WTC11 (cell line): Measurements from ENCODE around the gene BCORL1.

Experiments used
- ATF3 ChIP-seq: sonication (generic); formaldehyde crosslinking; conservative IDR thresholded peaks from 2 replicates; pipeline ENCODE4 v1.8.1; 2022; ENCODE audit warnings: mild to moderate bottlenecking, missing genetic modification reagents
- CTCF ChIP-seq: fragments of 200-600 bp; IDR thresholded peaks from 2 replicates; pipeline ENCODE4 v1.8.0; 2022; ENCODE audit warnings: antibody characterized with exemption
- ESRRA ChIP-seq: sonication (generic); formaldehyde crosslinking; IDR thresholded peaks from 2 replicates; pipeline ENCODE4 v1.8.1; 2022; ENCODE audit warnings: mild to moderate bottlenecking, missing genetic modification reagents, borderline replicate concordance
- MLX ChIP-seq: sonication (generic); formaldehyde crosslinking; IDR thresholded peaks from 2 replicates; pipeline ENCODE4 v1.8.1; 2023; ENCODE audit warnings: mild to moderate bottlenecking, missing genetic modification reagents, moderate library complexity

- TF ChIP-seq CTCF (no peak), ESRRA (no peak), ATF3 (CRISPR knock-in tag) (no peak), MLX (CRISPR knock-in tag) (no peak)
Measured at GRCh38 chrX:129954804-129955203, 27.6 kb upstream of the BCORL1 start.
